ENCODE results near the gene ADAR.

Gene ADAR

GRCh38 chr1:154614901-154615300, 6.9 kb upstream of the ADAR start:
- DNase-seq, result no peak

- no peak for DNase-seq
Observed at GRCh38 chr1:154614247-154614646, 6.3 kb upstream of the ADAR start.

GRCh38 chr1:154611150-154611862, 3.3 kb upstream of the ADAR start:
- no peak for DNase-seq

GRCh38 chr1:154609398-154610380, 1.7 kb upstream of the ADAR start:
- DNase-seq, result peak; percentile 78

- peak; percentile 5 for DNase-seq
Observed at GRCh38 chr1:154608397-154609270, 648 bp upstream of the ADAR start.

GRCh38 chr1:154607106-154607608, 829 bp downstream of the ADAR start:
- peak; percentile 6 for DNase-seq

GRCh38 chr1:154605534-154605933, 2.5 kb downstream of the ADAR start:
- no peak for DNase-seq

- no peak for DNase-seq
Observed at GRCh38 chr1:154603317-154603716, 4.7 kb downstream of the ADAR start.

- no peak for DNase-seq
Observed at GRCh38 chr1:154599658-154600057, 8.3 kb downstream of the ADAR start.

- DNase-seq, result no peak
Observed at GRCh38 chr1:154598871-154599635, 8.9 kb downstream of the ADAR start.

GRCh38 chr1:154595621-154596020, 12.4 kb downstream of the ADAR start:
- no peak for DNase-seq

- DNase-seq, result no peak
Observed at GRCh38 chr1:154594811-154595210, 13.2 kb downstream of the ADAR start.

- no peak for DNase-seq
Observed at GRCh38 chr1:154593390-154593789, 14.6 kb downstream of the ADAR start.

- DNase-seq, result no peak
Observed at GRCh38 chr1:154591206-154591605, 16.8 kb downstream of the ADAR start.

- no peak for DNase-seq
Observed at GRCh38 chr1:154590756-154591155, 17.2 kb downstream of the ADAR start.

- DNase-seq, result no peak
Observed at GRCh38 chr1:154589780-154590179, 18.2 kb downstream of the ADAR start.

- DNase-seq, result no peak
Observed at GRCh38 chr1:154586641-154587040, 21.3 kb downstream of the ADAR start.

GRCh38 chr1:154586231-154586630, 21.8 kb downstream of the ADAR start:
- no peak for DNase-seq

- no peak for DNase-seq
Observed at GRCh38 chr1:154584267-154584994, 23.6 kb downstream of the ADAR start.

GRCh38 chr1:154583773-154584172, 24.2 kb downstream of the ADAR start:
- DNase-seq, result no peak

GRCh38 chr1:154582885-154583284, 25.1 kb downstream of the ADAR start:
- DNase-seq, result no peak

All from CD4-positive, alpha-beta T cell treated with Interleukin-4 for 4 hours (primary cell).